Fibroblast of villous mesenchyme (primary cell): Measurements from ENCODE around the gene GNMT. TPM values are rescaled to one million over a fixed set of nuclear protein-coding genes. Genes with fewer than 3 reads are reported as not detected.

Source experiments
- DNase-seq: peaks from one replicate; pipeline ENCODE4 v3.0.0-alpha.2; 2010; ENCODE audit warnings: low read depth
- H3K4me3 ChIP-seq: 2 replicates; pipeline ENCODE4 v1.5.1; 2011; ENCODE audit warnings: low read depth, mild to moderate bottlenecking, low read length
- CTCF ChIP-seq: IDR thresholded peaks from 2 replicates; pipeline ENCODE4 v1.5.1; 2012; ENCODE audit warnings: low read depth, mild to moderate bottlenecking, low read length; ENCODE audit not compliant: insufficient read depth
- total RNA-seq: library from RNA; depleted of rRNA; stranded (reverse); fragments of >200 nt; gene quantifications from 2 replicates; pipeline ENCODE4 v1.2.3, GENCODE V29; 2012

The GNMT gene
- total RNA-seq, 1 donor = not detected

DNA sequence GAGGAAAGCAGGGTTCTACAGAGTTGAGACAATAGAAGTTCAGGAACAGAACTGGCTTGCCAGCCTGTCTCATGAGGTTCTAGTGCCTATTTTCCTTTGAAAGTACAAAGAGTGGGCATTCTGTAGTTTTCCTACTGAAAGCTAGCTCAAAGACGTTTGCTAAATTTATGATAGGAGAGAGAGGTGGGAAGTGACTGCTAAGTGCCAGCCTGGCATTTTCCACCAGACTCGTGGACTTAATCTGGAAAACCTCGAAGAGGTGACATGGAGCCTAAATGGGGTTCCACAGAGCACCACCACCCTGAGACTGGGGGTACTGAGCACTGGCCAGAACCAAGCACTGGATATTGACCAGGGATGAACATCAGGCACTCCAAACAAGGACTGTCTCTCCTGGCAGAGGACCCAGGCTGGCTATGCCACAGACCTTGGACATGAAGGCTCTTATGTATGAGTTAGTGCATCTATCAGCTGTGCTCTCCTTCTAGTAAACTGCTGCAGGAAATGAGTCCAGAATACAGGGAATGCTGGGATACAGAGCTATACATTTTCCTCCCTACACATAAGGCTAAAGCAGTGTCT is 11.3 kb downstream of the GNMT start:
- no peak for DNase-seq
- H3K4me3 ChIP-seq = no peak overlapping the region
- no peak for TF ChIP-seq CTCF

- DNase-seq = no peak
- TF ChIP-seq CTCF = no peak
- no peak overlapping the region for H3K4me3 ChIP-seq
Measured at GRCh38 chr6:42973926-42974325, 13.4 kb downstream of the GNMT start.

DNA sequence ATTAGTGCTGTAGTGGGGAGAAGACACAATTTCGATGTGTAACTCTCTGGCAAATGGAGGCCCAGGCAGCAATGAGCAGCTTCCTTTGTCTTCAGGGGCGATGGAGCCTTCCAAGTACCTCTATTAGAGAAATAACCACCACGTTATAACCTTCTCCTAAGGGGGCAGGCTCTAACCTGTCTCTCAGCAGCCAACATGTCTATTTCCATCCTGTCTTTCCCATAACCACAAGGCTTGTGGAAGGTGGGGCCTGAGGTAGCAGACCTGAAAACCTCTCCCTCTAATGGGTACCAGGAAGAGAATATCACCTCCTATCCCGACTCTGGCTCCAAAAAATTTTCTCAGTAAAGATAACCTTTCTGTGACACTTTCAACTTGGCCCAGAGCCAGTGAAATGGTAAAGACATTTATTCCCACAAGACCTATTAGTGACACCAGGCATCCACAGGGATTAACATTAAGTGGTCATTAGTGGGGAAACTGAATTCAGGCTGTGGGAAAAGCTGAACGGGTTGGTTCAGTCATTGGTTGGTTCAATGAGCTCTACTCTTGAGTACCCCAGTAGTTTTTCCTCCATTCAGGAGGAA is 14.5 kb downstream of the GNMT start:
- no peak for DNase-seq
- no peak overlapping the region for H3K4me3 ChIP-seq
- no peak for TF ChIP-seq CTCF

GRCh38 chr6:42978487-42978838 is 17.9 kb downstream of the GNMT start:
- no peak for TF ChIP-seq CTCF
- DNase-seq = peak; percentile 36
- H3K4me3 ChIP-seq = peak overlapping the region; percentile 76

GRCh38 chr6:42978839-42979522 is 18.4 kb downstream of the GNMT start, which contains the start of gene PEX6:
PEX6 (minus strand) TSS chr6:42979181; CDS start chr6:42979150, 31 bp downstream.
- no peak for TF ChIP-seq CTCF
- DNase-seq = peak; percentile 87
- H3K4me3 ChIP-seq = peak within 1 kb of the TSS; percentile 76

- no peak for TF ChIP-seq CTCF
- H3K4me3 ChIP-seq = peak overlapping the region; percentile 76
- no peak for DNase-seq
Measured at GRCh38 chr6:42979523-42980177, 19.1 kb downstream of the GNMT start.
